Islet of Langerhans (tissue), 1 donor: ENCODE results near the gene FAM135A.
"Not testable (repeated sequence)": the region's sequence is repeated elsewhere in the genome, so short reads cannot be mapped to it uniquely, and the experiment has no call there.

Experiments
- FAIRE-seq: peaks from one replicate; lab custom pipeline; 2011; peaks lifted over from hg19 to GRCh38; lab: Jason Lieb, UNC

FAM135A gene

GRCh38 chr6:70459699-70460098 is 46.4 kb downstream of the FAM135A start:
- not testable (repeated sequence) for FAIRE-seq

GRCh38 chr6:70470016-70470415 is 56.7 kb downstream of the FAM135A start:
- FAIRE-seq = no peak

- not testable (repeated sequence) for FAIRE-seq
Measured at GRCh38 chr6:70470510-70470909, 57.2 kb downstream of the FAM135A start.

GRCh38 chr6:70474751-70475150 is 61.4 kb downstream of the FAM135A start:
- no peak for FAIRE-seq

GRCh38 chr6:70479236-70479635 is 65.9 kb downstream of the FAM135A start:
- FAIRE-seq = peak; percentile 100

- not testable (repeated sequence) for FAIRE-seq
Measured at GRCh38 chr6:70486638-70487037, 73.3 kb downstream of the FAM135A start.

- no peak for FAIRE-seq
Measured at GRCh38 chr6:70489364-70489763, 76.1 kb downstream of the FAM135A start.

GRCh38 chr6:70494833-70495232 is 81.5 kb downstream of the FAM135A start:
- FAIRE-seq = peak; percentile 24

GRCh38 chr6:70495790-70496189 is 82.5 kb downstream of the FAM135A start:
- not testable (repeated sequence) for FAIRE-seq

GRCh38 chr6:70502484-70502883 is 89.2 kb downstream of the FAM135A start:
- FAIRE-seq = peak; percentile 64

GRCh38 chr6:70503813-70504465 is 90.6 kb downstream of the FAM135A start:
- FAIRE-seq = no peak

GRCh38 chr6:70506321-70506720 is 93.0 kb downstream of the FAM135A start:
- peak; percentile 64 for FAIRE-seq

GRCh38 chr6:70507161-70507560 is 93.9 kb downstream of the FAM135A start:
- no peak for FAIRE-seq

- no peak for FAIRE-seq
Measured at GRCh38 chr6:70508953-70509352, 95.6 kb downstream of the FAM135A start.

- FAIRE-seq = no peak
Measured at GRCh38 chr6:70510600-70510999, 97.3 kb downstream of the FAM135A start.

- peak; percentile 76 for FAIRE-seq
Measured at GRCh38 chr6:70518723-70519122, 105.4 kb downstream of the FAM135A start.

- FAIRE-seq = peak; percentile 69
Measured at GRCh38 chr6:70520575-70520974, 107.3 kb downstream of the FAM135A start.

- FAIRE-seq = no peak
Measured at GRCh38 chr6:70524721-70525286, 111.5 kb downstream of the FAM135A start.

GRCh38 chr6:70527071-70527737 is 113.9 kb downstream of the FAM135A start:
- FAIRE-seq = no peak

- FAIRE-seq = no peak
Measured at GRCh38 chr6:70530023-70530422, 116.7 kb downstream of the FAM135A start.

GRCh38 chr6:70531133-70531532 is 117.8 kb downstream of the FAM135A start:
- FAIRE-seq = no peak

- FAIRE-seq = no peak
Measured at GRCh38 chr6:70537266-70537665, 124.0 kb downstream of the FAM135A start.

GRCh38 chr6:70538376-70538775 is 125.1 kb downstream of the FAM135A start:
- peak; percentile 76 for FAIRE-seq

GRCh38 chr6:70547313-70547712 is 134.0 kb downstream of the FAM135A start:
- FAIRE-seq = peak; percentile 24
